ENCODE data around the gene NGF.

The NGF gene

DNA sequence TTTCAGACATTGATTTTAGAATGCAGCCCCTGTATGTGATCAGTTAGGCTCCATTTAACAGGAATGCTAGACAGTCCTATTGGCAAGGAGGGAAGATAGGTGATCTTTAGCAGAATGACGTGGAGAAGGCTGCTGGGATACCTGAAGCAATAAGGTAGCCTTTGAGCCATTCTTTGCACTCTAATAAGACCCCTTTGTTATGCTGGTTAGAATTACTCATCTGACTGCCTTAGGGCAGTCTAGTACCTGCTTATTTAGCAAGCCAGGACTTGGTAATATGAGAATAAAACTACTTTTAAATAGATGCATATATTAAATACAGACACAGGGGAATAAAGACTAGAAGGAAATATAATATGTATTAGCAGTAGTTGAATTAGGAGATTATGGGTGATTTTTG, 29.1 kb downstream of the NGF start:
- no peak for DNase-seq

DNA sequence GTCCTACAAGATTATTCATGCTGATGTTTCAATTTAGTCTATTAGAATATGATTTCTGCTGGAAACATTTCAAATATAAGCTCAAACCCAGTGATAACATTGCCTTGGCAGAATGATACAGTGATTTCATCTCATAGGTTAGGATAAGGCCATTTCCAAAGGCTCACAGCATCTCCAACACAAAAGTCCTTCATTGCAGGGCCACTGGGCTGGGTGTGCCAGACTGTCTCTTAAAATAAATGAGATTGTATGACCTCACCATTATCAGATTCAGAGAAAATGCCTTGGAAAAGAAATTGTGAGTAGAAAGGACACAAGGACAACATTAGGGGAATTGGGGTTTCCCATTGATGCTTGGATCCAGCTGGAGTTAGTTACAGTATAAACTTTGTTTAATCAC, 30.4 kb downstream of the NGF start:
- no peak for DNase-seq

DNA sequence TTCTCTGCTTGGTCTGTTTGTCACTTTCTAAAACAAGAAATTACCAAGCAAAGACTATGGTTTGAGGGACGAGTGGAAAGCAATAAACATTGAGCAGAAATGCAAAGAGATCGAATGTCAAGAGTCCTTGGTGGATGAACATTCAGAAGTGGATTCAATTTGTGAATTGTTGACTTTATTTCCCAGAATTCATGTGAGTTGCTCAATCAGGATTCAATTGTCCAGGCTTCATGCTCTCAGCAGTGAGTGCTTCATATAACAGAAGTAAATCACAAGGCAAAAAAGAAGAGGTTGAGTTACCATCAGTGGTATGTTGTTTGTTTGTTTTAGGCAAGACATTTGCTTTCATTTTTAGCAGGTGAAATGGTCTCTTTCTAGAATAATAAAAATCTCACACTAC, 31.9 kb downstream of the NGF start:
- no peak for DNase-seq

DNA sequence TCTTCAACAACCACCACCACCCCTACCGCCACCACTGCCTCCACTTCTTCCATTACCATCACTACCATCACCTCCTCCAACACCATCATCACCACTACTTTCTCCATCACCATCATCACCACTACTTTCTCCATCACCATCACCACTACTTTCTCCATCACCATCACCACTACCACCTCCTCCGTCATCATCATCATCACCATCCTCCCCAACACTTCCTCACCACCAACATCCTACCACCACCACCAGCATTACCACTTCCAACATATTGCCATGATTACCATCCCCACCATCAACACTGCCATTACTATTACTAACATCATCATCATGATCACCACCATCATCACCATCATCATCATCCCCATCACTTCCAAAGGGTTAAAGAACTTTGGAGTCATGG, 34.7 kb downstream of the NGF start:
- no peak for DNase-seq

DNA sequence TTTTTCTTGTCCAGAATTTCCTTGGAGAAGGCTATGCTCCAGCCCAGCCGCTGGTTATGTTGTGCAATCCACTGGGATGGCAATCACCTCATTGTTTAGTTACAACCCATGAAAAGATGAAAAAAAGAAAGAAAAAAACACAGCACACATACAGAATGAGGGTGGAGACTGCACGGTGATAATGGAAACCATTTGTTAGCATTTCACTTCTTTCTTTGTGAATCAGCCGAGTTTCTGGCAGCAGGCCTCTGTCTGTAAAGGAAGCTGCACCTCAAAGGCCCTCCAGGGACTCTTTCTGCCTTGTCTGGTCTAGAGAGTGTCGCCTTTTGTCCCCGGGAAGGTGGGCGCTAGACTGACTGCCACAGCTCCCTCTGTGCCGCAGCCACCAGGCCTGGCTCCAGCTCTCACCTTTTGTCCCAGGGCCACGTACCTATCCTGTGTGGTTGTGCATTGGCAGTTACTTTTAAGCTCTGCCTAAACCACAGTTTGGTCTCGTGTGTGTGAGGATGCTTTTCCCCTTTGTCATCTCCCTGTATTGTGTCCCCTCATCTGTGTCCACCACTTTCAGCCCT, 35.6 kb downstream of the NGF start:
- DNase-seq = peak; percentile 48

DNA sequence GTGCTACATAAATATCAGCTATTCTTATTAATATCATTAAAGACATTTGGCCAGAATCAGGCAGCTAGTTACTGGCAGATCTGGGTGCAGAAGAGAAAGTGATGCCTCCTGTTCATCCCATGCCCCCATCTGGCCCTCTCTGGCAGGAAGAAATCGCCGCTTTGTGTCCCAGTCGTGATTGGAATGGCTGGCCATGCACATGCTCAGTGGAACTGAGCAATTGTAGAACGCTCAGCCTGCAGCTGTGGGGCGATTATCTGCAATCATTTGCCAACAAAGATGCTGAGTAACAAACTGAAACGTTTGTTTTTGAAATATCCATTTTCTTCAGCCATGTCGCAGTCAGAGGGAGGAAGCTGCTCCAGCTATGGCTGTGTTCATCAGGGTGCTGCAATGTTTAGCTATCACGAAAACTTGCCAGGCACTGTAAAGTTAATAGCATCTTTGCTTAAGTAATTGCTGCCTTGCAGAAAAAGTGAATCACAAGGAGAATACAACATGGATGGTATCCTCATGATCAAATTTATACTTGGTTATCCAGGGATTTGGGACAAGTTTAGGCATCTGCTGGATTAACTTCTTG, 36.5 kb downstream of the NGF start:
- DNase-seq = no peak

DNA sequence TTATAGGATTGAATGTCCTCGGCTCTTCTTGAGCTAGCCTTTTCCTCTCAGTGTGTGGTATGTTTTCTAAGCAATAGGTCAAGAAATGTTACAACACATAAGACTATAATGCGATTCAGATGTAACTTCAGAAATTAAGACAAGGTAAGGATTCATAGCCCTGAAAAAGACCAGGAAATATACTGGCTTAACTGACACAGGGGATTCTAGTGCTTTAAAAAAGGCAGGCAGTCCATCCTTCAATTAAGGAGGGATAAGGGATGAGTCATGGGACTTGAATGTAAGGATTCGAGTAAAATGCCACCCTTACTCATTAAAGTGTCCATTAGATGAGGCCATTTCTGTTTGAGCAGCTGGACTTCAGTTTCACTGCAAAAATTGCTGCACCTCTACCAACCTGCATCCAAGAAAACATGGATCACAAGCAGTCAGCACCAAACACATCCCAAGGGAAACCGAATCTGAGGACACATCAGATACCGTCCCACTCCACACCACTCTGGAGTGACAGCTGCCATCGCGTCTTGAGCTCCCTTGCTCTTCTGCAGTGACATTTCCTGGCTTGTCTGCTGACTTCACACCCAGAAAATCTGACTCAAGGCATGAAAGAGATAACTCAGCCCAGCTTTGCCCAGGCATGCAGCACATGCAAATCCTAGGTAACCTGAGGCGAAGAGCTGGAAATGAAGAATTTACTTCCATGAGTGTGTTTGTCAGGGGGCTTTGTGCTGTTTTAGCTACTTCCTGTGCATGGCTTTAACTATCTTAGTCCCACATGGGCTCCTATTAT, 37.8 kb downstream of the NGF start:
- no peak for DNase-seq

DNA sequence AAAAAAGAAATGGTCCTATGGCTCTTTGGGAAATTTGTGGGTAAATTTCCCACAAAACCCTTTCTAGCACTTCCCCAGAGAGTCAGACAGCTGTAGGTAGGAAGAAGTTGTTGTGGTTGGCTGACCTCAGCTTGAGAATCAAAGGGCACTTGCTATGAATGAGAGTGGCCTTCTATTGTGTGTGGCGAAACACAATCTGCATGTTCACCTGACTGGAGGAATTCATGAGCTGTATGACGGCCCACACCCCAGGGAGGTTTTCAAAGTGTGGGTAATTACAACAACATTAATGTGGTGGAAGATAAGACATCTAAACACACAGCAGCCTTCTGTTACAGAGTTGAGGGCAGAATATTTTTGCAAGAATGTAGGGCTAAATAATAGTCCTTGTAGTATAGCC, 38.8 kb downstream of the NGF start:
- no peak for DNase-seq

DNA sequence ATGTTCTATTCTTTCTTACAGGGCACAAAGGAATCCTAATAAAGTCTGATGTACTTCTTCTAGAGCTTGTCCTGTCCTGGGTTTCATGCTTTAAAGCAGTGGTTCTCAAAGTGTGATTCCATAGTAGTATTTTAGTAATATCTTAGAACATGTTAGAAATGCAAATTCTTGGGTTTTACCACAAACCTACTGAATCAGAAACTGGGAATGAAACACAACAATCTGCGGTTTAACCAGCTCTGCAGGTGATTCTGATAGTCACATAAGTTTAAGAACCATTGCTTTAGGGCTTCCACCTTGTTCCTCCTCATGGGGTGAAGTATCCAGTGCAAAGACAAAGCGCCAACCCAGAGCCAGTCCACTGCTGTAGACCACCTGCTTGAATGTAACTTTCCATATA, 41.1 kb downstream of the NGF start:
- DNase-seq = no peak

DNA sequence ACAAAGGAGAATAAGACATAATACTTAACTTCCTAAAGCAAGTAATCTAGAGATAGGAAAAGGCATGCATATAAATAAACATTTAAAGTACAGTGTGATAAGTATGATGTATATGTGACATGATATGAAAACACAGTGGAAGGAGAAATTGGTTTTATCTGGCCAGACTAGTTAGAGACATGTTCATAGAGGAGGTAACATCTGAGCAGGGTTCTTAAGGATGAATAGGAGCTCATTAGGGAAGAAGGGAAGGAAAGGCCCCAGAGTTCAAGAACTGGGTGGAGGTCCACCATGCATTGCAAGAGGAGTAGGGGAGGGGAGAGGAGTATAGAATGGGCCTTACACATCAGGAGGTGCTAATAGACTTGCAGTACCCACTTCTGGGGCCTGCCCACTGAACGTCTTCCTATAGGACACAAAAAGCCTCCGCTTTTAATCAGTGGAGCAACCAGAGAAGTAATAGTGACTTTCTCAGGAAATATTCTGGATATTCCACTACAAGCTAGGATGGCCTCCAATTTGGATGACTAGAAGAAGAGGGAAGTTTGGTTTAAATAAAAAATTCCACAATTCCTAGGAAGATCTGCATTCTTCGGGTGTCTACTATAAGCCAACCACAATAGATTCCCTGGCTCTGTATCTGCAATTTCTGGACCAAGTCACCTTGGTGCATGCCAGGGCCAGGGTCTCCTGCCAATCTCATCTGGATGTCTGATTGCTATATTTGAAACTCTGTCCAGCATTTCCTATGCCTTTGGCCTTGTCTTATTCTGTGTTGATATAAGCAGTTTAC, 41.9 kb downstream of the NGF start:
- no peak for DNase-seq

DNA sequence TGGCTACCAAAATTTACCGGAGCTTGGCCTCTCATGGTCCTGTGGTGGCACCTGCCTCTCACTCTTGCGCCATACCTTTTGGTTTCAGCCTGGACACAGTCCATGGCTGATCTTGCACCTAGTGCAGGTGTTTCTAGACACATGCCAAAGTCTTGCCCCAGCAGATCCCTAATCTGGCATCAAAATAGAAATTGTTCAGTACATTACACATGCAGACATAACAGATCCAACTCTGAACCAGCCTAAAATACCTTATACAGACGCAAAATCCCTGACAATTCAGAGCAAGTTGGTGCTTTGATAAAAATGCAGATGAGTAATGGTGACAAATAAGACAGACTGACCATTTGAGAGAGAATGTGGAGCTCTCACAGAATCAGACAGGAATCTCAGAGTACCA, 44.1 kb downstream of the NGF start:
- DNase-seq = no peak

DNA sequence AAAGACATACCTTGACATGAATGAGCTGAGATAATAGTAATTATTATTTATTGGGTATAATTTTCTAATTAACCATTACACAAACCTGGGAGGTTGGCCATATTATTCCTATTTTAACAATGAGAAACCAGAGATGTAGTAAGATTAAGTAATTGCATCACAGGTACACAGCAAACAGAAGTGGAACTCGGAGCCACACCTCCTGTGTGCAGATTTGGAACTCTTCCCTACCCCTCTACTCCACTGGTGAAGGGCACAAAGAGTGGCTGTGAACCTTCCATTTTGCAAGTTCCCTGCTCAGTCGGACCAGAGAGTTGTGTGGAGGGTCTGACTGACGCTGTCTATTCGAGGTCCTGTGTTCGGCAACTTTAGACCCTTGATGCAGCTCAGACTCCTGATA, 45.0 kb downstream of the NGF start:
- no peak for DNase-seq

DNA sequence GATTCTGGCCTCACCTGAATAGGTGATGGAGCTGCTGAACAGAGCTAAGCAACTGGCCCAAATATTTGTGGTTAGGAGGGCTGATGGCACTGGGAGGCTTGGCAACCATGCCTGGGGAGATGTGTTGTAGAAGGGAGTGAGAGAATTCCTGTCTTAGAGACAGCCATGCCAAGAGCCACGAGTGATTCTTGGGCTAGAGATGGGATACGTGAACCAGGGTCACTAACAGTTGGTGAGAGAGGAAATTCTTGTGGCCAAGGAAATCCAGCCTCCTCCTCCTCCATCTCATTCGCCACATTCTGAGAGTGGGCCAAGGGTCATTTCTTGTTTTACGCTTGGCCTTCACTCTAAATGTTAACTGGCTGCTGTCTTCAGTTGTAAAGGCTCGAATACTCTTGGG, 46.3 kb downstream of the NGF start:
- DNase-seq = no peak

DNA sequence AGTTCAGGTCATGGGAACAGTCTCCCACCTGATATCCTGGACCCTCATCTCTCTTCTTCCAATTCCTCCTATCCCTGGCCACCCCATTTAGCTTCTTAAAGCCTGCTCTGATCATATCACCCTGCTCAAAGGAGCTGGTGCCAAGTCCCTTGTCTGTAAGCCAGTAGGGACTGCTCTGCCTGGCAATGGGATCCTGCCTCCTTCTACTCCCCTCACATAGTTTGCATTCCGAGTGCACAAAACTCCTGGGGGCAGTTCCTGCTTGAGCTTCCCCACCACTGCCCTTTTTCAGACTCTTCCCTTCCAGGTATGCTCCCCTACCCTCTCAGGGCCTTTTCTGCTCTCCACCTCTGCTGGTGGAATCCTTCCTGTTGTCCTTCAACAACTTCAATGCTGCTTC, 48.1 kb downstream of the NGF start:
- DNase-seq = no peak

DNA sequence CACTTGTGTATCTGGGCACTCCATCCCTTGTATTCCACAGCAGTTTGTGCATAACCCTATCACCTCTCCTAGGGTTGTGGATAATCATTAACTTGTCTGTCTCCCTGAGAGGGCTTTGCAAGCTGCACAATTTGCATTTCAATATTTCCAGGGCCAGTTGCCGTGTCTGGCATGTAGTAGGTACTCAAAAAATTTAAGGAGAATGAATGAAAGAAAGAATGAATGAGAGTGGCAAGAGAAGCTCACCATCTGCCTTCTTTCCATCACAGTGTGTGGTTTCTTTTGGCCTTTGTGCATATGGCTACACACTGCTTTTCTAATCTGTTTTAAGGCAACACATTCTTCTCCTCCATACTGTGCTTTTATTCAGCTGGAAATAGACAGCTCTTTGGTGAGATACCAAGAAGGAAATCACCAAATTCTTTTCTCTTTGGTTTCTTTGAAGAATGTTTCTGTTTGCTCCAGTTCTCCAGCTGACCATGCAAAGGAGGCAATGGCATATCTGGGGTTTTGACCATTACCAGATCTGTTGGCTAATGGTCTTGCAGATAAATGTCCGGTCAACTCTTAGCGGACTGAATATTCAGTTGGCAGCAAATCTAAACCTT, 49.4 kb downstream of the NGF start:
- DNase-seq = no peak

DNA sequence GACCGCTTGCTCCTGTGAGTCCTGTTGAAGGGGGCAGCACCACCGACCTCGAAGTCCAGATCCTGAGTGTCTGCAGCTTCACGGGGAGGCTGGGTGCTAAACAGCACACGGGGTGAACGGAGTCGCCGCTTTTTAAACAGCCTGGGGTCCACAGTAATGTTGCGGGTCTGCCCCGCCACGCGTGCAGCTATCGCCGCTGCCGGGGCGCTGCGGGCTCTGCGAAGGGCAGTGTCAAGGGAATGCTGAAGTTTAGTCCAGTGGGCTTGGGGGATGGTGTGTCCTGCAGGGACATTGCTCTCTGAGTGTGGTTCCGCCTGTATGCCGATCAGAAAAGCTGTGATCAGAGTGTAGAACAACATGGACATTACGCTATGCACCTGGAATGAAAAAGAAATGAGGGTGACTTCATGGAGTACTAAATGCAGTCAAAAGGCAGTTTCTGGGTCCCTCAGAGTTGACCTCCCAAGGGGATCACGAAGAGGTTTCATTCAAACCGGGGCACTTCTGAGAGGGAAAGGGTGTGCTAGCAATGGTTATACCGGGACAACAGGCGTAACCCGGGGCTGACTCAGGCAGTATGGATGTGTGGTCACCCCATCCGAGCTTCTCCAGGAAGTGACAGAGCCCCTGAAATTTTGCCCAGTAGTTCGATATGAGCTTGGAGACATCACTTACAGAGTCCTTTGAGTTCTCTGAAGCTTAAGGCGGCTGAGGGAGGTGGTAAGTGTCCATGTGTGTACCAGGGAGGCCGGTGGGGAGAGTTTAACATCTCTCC, 51.4 kb downstream of the NGF start:
- DNase-seq = no peak

DNA sequence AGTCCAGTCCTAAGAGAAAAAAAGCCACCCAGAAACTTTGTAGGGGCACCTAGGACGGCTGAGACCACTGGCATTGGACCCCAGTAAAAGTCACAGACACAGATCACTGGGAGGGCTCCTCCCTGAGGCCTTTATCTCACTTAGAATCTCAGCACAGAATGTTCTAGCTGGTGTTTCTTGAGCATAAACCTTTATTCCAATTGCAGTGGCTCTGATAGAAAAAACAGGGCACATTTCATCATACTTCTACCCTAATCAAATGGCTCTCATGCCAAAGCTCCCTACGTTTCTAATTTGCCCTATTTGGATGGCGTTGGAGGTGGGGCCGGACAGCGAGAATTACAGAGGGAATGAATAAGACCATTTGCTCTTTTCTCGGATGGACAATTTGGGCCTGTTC, 53.8 kb downstream of the NGF start:
- no peak for DNase-seq

DNA sequence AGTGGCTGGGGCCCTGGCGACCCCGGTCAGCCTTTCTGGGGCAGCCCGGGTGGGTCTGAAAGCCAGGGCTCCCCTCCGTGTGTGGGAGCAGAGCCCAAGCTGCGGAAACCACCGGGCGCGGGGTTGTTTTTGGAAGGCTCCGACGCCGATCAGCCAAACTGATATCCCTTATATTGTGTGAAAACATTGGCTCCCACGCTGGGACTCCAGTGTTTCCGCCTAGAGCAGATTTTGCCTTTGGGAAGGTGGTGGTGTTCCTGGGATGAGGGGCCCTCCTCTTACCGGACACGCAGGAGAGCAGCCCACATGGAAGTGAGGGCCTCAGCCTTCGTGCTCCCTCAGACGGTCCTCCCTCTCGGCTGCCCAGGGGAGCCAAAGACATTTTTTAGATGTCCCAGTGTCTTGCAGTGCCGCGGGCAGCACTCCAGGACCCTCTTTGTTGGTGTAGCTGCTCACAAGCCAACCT, 54.3 kb downstream of the NGF start:
- DNase-seq = no peak

DNA sequence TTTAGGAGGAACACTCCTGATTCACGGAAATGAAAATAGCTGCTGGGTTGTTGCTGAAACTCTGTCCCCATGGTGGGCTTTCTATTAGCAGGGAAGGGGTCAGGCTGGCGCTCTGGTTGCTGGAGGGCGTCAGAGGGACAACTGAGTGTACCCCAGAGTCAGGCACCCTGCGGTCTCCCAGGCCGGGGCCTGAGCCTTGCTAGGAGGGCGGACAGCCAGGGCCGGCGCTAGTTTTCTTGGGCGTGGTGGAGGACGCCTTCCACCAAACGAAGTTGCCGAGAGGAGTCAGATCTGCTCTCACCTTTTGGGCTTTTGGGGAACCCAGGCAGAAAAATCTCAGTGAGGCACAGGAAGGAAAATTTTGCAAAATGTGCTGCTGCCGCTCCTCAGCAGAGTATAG, 54.8 kb downstream of the NGF start:
- no peak for DNase-seq

DNA sequence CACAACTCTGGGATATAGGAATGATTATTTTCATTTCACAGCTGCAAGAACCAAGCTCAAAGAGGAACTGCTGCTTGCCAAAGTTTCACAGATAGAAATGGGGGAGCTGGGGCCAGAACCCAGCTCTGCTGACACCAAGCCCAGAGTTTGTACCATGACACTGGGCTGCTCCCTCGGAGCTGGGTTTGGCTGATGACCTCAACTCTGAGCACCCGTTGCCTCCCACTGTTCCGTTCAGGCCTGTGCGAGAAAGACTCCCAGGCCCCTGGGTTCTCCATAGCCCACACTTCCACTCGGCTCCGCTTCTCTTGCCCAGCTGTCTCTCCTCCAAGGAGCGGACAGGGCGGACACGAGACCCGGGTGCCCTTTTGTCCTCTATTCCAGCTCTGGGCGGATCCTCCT, 55.2 kb downstream of the NGF start:
- DNase-seq = no peak

DNA sequence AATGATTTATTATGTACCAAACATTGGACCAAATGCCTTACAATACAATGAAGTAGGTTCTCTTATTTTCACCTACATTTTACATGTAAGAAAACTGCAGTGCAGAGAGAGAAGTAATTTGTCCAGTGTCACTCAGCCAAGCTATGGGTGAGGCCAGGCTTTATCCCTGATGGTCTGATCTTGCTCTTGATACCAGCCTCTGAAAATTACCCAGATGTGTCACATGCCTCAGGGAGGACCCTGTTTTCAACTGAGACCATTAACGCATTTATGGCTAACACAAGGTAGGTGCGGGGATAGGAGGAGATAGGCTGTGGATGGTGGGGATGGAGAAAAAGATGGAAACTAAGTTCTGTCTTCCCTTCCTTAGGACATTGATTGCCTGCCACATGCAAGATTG, 56.9 kb downstream of the NGF start:
- no peak for DNase-seq

DNA sequence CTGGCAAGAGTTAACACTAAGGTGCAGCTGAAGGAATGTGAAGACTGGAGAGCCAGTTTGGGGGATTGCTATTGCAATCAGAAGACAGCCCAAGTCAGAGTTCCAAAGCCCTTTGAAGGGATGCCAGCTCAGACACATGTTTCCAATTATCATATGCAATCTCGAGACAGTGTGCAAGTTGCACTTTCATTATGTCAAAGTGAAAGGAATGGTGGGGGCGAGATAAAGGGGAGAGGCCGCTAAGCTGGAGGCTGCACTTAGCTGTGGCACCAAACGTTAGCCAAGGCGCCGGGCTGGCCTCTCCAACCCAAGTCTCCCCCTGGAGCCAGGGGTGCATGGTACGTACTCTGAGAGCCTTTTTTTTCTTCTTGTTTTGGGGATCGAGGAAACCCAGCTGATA, 58.0 kb downstream of the NGF start:
- no peak for DNase-seq

DNA sequence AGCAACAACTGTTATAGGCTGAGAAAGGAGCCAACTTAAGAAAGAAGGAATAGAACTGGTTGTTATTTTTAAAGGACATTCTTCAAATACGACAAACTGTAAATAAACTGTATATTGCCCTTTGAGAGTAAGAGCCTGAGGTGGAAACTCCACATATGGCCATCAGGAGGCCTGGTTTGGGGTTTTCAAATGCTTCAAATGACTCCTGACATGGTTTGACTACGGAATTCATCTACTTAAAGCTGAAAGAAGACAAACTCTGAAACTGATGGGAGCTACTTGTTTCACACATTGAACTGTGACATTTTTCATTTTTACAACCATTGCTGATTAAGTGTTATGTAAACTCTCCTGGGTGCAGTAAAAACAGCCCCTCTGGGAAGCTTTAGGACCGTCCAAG, 59.8 kb downstream of the NGF start:
- DNase-seq = no peak

Data from T1000 (cell line).